HEK293 (cell line): ENCODE data around the gene ACOD1.

Experiments used
- CTCF ChIP-seq: fragments of 450-650 bp; formaldehyde crosslinking; IDR thresholded peaks from 2 replicates; pipeline ENCODE4 v1.5.1; 2016; ENCODE audit warnings: missing biosample characterization, missing genetic modification characterization
- REST ChIP-seq: fragments of 450-650 bp; formaldehyde crosslinking; IDR thresholded peaks from 2 replicates; pipeline ENCODE4 v1.5.1; 2016; ENCODE audit warnings: missing biosample characterization, missing genetic modification characterization
- ZNF140 ChIP-seq: fragments of 450-650 bp; formaldehyde crosslinking; IDR thresholded peaks from 2 replicates; pipeline ENCODE4 v1.5.1; 2016; ENCODE audit warnings: missing biosample characterization, missing genetic modification characterization
- ZNF530 ChIP-seq: fragments of 450-650 bp; formaldehyde crosslinking; IDR thresholded peaks from 2 replicates; pipeline ENCODE4 v1.5.1; 2016; ENCODE audit warnings: low read depth, missing biosample characterization, missing genetic modification characterization
- ZNF629 ChIP-seq: fragments of 450-650 bp; formaldehyde crosslinking; IDR thresholded peaks from 2 replicates; pipeline ENCODE4 v1.5.1; 2017; ENCODE audit warnings: missing biosample characterization, missing genetic modification characterization

- TF ChIP-seq REST (tag by site-specific recombination): no peak
- no peak for TF ChIP-seq ZNF629 (tag by site-specific recombination)
- TF ChIP-seq ZNF140: no peak
- no peak for TF ChIP-seq CTCF (tag by site-specific recombination)
- TF ChIP-seq ZNF530: no peak
Measured at GRCh38 chr13:76975863-76976262, 27.6 kb downstream of the ACOD1 start.
